Gastroesophageal sphincter (tissue), 4 donors: ENCODE measurements around the gene ELP4. TPM values are rescaled to one million over a fixed set of nuclear protein-coding genes. Genes with fewer than 3 reads are reported as not detected.
A peak's percentile ranks its signal among the peaks of the same experiment; 100 is the strongest.

Experiments
- ATAC-seq: fragments of 150-250 bp; one replicate; pipeline ENCODE4 v1.9.1; 2016; ENCODE audit warnings: mild to moderate bottlenecking, moderate library complexity
- H3K27ac ChIP-seq, 4 donors: fragments of 200-600 bp; sonication (generic) in 3 of 4; 1 replicate in 3 of 4; 2 replicates in 1 of 4; pipeline ENCODE4 v1.5.1; 2016 to 2019
- H3K27me3 ChIP-seq: fragments of 200-600 bp; sonication (generic); one replicate; pipeline ENCODE4 v1.5.1; 2019
- H3K36me3 ChIP-seq, 2 donors: fragments of 200-600 bp; sonication (generic); one replicate each; pipeline ENCODE4 v1.5.1; 2019; ENCODE audit warnings: control low read depth in 1 of 2
- H3K4me1 ChIP-seq, 3 donors: fragments of 200-600 bp; sonication (generic); 1 replicate in 2 of 3; 2 replicates in 1 of 3; pipeline ENCODE4 v1.5.1; 2016 to 2019; ENCODE audit warnings: control low read depth in 2 of 3
- H3K4me3 ChIP-seq, 2 donors: fragments of 200-600 bp; sonication (generic); one replicate each; pipeline ENCODE4 v1.5.1; 2019; ENCODE audit warnings: mild to moderate bottlenecking in 1 of 2, moderate library complexity in 1 of 2
- H3K9me3 ChIP-seq, 3 donors: fragments of 200-600 bp; sonication (generic); one replicate each; pipeline ENCODE4 v1.5.1; 2017 to 2019; ENCODE audit warnings: control low read depth in 2 of 3
- EP300 ChIP-seq: sonication (generic); formaldehyde crosslinking; IDR thresholded peaks from one replicate; pipeline ENCODE4 v1.6.1; 2017; ENCODE audit warnings: antibody characterized with exemption, mild to moderate bottlenecking
- POLR2A ChIP-seq, 2 donors: fragments of 450-650 bp; IDR thresholded peaks; one replicate each; pipeline ENCODE4 v1.6.1; 2017; ENCODE audit warnings: antibody characterized with exemption in 2 of 2, mild to moderate bottlenecking in 2 of 2, moderate library complexity in 1 of 2
- POLR2AphosphoS5 ChIP-seq: sonication (generic); formaldehyde crosslinking; IDR thresholded peaks from one replicate; pipeline ENCODE4 v1.6.1; 2017; ENCODE audit warnings: antibody characterized with exemption
- WGBS, 2 donors: methylation state at CpG; one replicate each; pipeline ENCODE4 v1.1.5; 2018; ENCODE audit warnings: low coverage in 1 of 2; 5-methylcytosine and 5-hydroxymethylcytosine counted together
- total RNA-seq, 4 donors: library from RNA; depleted of rRNA; stranded (reverse); fragments of >200 nt; gene quantifications; one replicate each; pipeline ENCODE4 v1.1.0, GENCODE V29; 2016
- TF ChIP-seq, protein P1 (sequence below), 4 experiments: fragments of 200-600 bp in 2 of 4; fragments of 450-650 bp in 2 of 4; sonication (generic) in 1 of 4; IDR thresholded peaks; one replicate each; pipeline ENCODE4 v1.5.1; 2017 to 2019; ENCODE audit warnings: antibody characterized with exemption in 4 of 4, mild to moderate bottlenecking in 2 of 4, moderate library complexity in 2 of 4

ELP4 gene
- total RNA-seq, 4 donors from 2014 or later, result 20.6 to 33.8 (median 31.6) TPM

DNA sequence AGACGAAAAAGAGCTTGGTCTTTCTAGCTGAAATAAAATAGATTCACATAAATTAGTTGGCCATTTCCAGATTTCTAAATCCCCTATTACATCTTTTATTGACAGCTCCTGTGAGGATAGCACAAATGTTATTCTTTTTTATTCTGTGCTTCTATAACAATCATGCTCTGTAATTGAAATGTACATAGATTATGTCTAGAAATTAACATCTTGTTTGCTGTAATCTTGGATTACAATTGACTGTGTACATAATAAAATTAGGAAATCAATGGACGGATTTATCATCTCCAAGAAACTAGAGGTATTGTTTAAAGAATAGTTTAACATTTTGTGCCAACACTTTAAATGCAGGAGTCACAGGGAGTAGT is 31.4 kb upstream of the ELP4 start:
- no peaks in the 10 kb centered on the region for H3K36me3 ChIP-seq
- no peak for ATAC-seq
- H3K4me3 ChIP-seq, result no peak overlapping the region
- H3K9me3 ChIP-seq, result no peaks in the 10 kb centered on the region
- H3K27me3 ChIP-seq, result no peaks in the 10 kb centered on the region
- H3K4me1 ChIP-seq, result no peaks in the 10 kb centered on the region
- WGBS, 2 donors, result 87 to 90% methylated on average over 2 of the region's 2 CpGs
- no peak for TF ChIP-seq POLR2AphosphoS5
- TF ChIP-seq POLR2A (IDR thresholded peaks at IDR 0.05), result no peak
- no peak for TF ChIP-seq EP300
- TF ChIP-seq, protein P1, sequence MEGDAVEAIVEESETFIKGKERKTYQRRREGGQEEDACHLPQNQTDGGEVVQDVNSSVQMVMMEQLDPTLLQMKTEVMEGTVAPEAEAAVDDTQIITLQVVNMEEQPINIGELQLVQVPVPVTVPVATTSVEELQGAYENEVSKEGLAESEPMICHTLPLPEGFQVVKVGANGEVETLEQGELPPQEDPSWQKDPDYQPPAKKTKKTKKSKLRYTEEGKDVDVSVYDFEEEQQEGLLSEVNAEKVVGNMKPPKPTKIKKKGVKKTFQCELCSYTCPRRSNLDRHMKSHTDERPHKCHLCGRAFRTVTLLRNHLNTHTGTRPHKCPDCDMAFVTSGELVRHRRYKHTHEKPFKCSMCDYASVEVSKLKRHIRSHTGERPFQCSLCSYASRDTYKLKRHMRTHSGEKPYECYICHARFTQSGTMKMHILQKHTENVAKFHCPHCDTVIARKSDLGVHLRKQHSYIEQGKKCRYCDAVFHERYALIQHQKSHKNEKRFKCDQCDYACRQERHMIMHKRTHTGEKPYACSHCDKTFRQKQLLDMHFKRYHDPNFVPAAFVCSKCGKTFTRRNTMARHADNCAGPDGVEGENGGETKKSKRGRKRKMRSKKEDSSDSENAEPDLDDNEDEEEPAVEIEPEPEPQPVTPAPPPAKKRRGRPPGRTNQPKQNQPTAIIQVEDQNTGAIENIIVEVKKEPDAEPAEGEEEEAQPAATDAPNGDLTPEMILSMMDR (IDR thresholded peaks at IDR 0.05), result no peak
- no peak overlapping the region for H3K27ac ChIP-seq

DNA sequence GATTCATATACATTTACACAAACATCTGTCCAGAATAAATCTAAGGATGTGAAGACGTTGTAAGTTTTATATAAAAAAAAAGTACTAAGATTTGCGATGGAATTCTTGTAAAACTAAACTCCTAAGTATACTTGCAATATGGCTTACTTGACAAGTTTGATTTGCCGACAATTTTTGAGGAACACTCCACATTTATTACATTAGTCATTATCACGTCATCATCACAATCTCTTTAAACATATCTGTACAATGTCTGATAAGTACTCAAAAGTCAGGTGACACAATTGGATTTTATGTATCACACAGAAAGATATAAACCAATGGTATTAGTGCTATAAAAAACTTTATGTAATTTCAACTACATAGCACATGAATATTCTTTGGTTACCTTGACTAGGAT is 30.5 kb upstream of the ELP4 start:
- H3K36me3 ChIP-seq, result no peaks in the 10 kb centered on the region
- 94 to 95% methylated on average over 4 of the region's 4 CpGs for WGBS, 2 donors
- TF ChIP-seq, protein P1 (IDR thresholded peaks at IDR 0.05), result no peak
- no peak for TF ChIP-seq EP300
- no peak for TF ChIP-seq POLR2A (IDR thresholded peaks at IDR 0.05)
- no peak for TF ChIP-seq POLR2AphosphoS5
- no peaks in the 10 kb centered on the region for H3K27me3 ChIP-seq
- no peaks in the 10 kb centered on the region for H3K4me1 ChIP-seq
- H3K4me3 ChIP-seq, result no peak overlapping the region
- no peak for ATAC-seq
- no peaks in the 10 kb centered on the region for H3K9me3 ChIP-seq
- H3K27ac ChIP-seq, result no peak overlapping the region

DNA sequence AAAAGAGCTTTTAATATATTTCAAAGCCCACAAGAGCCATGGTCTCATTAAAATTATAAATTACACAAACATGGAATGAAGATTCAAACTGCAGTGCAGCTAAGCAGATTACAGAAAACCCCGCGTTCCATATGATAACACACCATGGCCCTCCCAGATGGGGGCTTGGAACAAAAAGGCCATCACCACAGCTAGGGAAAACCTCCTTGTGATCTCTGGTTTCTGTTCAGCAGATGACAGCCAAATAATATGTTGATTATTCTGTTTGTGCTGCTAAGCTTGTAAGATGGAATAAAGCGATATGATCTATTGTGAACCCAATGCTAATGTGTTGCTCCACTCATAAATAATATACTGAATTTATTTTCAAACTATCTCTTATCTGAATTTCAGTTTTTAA is 28.6 kb upstream of the ELP4 start:
- Histone ChIP-seq H3K4me3 (no peak overlapping the region), H3K4me1 (no peaks in the 10 kb centered on the region), H3K36me3 (no peaks in the 10 kb centered on the region), H3K27ac (no peak overlapping the region), H3K27me3 (no peaks in the 10 kb centered on the region), H3K9me3 (no peaks in the 10 kb centered on the region)
- ATAC-seq, result no peak
- TF ChIP-seq, protein P1 (IDR thresholded peaks at IDR 0.05), result no peak
- no peak for TF ChIP-seq POLR2A (IDR thresholded peaks at IDR 0.05)
- TF ChIP-seq EP300, result no peak
- no peak for TF ChIP-seq POLR2AphosphoS5
- 94 to 96% methylated on average over 3 of the region's 3 CpGs for WGBS, 2 donors

DNA sequence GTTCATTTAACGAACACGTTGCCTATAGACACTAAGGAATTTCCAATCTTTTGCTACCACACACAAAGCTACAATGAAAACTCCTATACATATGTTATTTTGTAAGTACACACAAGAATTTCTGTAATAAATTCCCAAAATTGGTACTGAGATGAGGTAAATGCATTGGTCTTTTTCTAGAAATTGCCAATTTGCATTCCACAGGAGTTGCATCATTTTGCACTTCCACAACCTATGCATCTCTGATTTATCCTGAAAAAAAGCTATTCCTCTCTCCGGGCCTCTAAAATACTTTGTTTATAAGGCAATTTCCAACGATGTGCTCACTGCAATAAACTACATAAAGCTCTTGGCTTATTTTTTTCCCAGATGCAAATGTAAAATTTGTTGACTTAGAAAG is 25.1 kb upstream of the ELP4 start:
- TF ChIP-seq, protein P1 (IDR thresholded peaks at IDR 0.05), result no peak
- TF ChIP-seq POLR2AphosphoS5 (no peak), POLR2A (IDR thresholded peaks at IDR 0.05) (no peak), EP300 (no peak)
- Histone ChIP-seq H3K27me3 (no peaks in the 10 kb centered on the region), H3K4me3 (no peak overlapping the region), H3K36me3 (no peaks in the 10 kb centered on the region), H3K27ac (no peak overlapping the region), H3K9me3 (no peaks in the 10 kb centered on the region), H3K4me1 (no peaks in the 10 kb centered on the region)
- WGBS, 2 donors, result 81 to 87% methylated on average over 4 of the region's 4 CpGs
- no peak for ATAC-seq

DNA sequence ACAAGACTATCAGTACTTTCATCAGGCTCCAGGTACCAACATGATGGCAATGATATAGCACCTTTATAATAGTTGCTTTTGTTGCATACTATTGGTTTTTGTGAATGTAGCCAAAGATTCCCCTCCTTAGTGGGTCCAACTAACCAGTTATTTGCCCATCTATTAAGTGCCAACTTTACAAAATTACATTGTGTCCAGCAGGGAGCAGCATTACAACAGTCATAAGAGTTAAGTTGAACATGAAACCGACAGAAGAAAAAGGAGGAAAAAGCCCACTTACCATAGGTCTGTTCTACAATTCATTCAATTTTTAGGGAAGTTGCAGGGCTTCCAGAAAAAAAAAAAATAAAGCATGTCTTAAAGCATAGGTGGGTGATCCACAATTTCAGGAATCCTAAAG is 21.7 kb upstream of the ELP4 start:
- 14 to 23% methylated on average over 1 of the region's 1 CpG for WGBS, 2 donors
- H3K4me1 ChIP-seq, result peaks cover 0 to 9% (median 0%) of the 10 kb centered on the region in 3 donors
- no peak overlapping the region for H3K27ac ChIP-seq
- no peak for ATAC-seq
- TF ChIP-seq, protein P1 (IDR thresholded peaks at IDR 0.05), result peak in 2 of 4 experiments; percentile 25 to 40
- TF ChIP-seq POLR2A (IDR thresholded peaks at IDR 0.05), result no peak
- no peaks in the 10 kb centered on the region for H3K9me3 ChIP-seq
- H3K4me3 ChIP-seq, result no peak overlapping the region
- no peaks in the 10 kb centered on the region for H3K36me3 ChIP-seq
- H3K27me3 ChIP-seq, result no peaks in the 10 kb centered on the region
